ENCODE results near the gene STAT5B. TPM values are rescaled to one million over a fixed set of nuclear protein-coding genes. Genes with fewer than 3 reads are reported as not detected.

The STAT5B gene
- total and polyA plus RNA-seq, 2 of the 13 experiments (the other 11 are each of a cell fraction or from before 2014, with no cell fraction given) = 21.0 to 42.8 TPM

DNA sequence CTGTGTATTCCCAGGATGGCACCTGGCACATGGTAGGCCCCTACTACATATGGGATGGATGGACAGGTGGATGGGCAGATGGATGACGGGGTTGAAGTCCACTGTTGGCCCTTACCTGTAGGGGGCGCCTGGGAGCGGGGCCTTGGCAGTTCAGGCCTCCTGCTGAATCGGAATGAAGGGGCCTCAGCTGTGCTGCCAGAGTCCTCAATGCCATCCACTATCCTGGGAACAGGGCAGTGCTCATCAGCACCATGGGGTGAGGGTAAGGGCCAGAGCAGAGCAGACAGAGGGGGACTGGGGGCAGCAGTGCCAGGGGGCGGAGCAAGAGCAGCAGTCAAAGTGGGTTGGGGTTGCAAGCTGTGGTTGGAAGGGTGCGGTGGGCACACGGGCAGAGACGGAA, 113.1 kb downstream of the STAT5B start:
- Histone ChIP-seq H3K36me3 (replicated peaks in 1 of 2; ENCODE audit: control insufficient read depth in 1 of 2, insufficient read depth in 2 of 2, low read length in 2 of 2) (no peaks in the 10 kb centered on the region), H3K27me3 (ENCODE audit: control insufficient read depth in 1 of 2, insufficient read depth in 2 of 2, low read length in 2 of 2) (peaks cover 2 to 5% of the 10 kb centered on the region in 2 experiments; a peak in 2 of 5 replicates), H3K27ac (ENCODE audit: extremely low read length, insufficient read depth, low read length) (no peak overlapping the region), H3K9ac (ENCODE audit: insufficient read depth, low read depth, low read length) (no peak overlapping the region), H2AFZ (ENCODE audit: low read length) (no peak overlapping the region), H3K79me2 (ENCODE audit: insufficient read depth, low read length) (no peaks in the 10 kb centered on the region), H3K4me3 (replicated peaks in 1 of 3; ENCODE audit: insufficient read depth in 1 of 3, low read depth in 2 of 3, low read length in 3 of 3) (peak overlapping the region in 1 of 3 experiments; percentile 41; a peak in 1 of 6 replicates), H3K4me2 (ENCODE audit: low read depth, low read length) (peak overlapping the region; percentile 41), H3K9me3 (ENCODE audit: low read length) (no peaks in the 10 kb centered on the region), H4K20me1 (ENCODE audit: insufficient read depth, low read length) (no peaks in the 10 kb centered on the region), H3K4me1 (ENCODE audit: insufficient read depth, low read length) (peaks cover 54% of the 10 kb centered on the region)
- no TSS peak for BruUV-seq (replicated peaks)
- ATAC-seq = peak; percentile 44
- POLR2A ChIA-PET = interaction anchor here (2.2 kb wide), 1 partner anchor 9 kb away, joined by 8 read pairs; no protein-coding TSS in a partner anchor
- peak; percentile 49 for DNase-seq (ENCODE audit: low spot score)
- CTCF ChIA-PET (ENCODE audit: low intra/inter-chr PET ratio, low total read pairs) = no interaction called here
- in situ Hi-C loops (cut with HindIII; ENCODE audit: extremely low pct_ligation_motif_present, low pct_unique_long_range_greater_than_20kb) (no loop called here), intact Hi-C loops (cut with micrococcal nuclease; ENCODE audit: unreplicated experiment) (no loop called here)
- no peak for FAIRE-seq
- 30% methylated on average over 8 of the region's 8 CpGs for WGBS (ENCODE audit: low lambda C conversion rate)
- TF ChIP-seq ERF (CRISPR knock-in tag; IDR thresholded peaks at IDR 0.05) (no peak), XRCC5 (optimal IDR thresholded peaks at IDR 0.05; ENCODE audit: low read length) (peak; percentile 69), YY1 (IDR thresholded peaks at IDR 0.05; ENCODE audit: insufficient read depth, insufficient replicate concordance, low read depth, low read length) (no peak), NONO (IDR thresholded peaks at IDR 0.05) (no peak), NONO (CRISPR knock-in tag; conservative IDR thresholded peaks at IDR 0.05) (peak; percentile 45; the same call in 1 of the 2 replicates)
- TF ChIP-seq, protein P1, sequence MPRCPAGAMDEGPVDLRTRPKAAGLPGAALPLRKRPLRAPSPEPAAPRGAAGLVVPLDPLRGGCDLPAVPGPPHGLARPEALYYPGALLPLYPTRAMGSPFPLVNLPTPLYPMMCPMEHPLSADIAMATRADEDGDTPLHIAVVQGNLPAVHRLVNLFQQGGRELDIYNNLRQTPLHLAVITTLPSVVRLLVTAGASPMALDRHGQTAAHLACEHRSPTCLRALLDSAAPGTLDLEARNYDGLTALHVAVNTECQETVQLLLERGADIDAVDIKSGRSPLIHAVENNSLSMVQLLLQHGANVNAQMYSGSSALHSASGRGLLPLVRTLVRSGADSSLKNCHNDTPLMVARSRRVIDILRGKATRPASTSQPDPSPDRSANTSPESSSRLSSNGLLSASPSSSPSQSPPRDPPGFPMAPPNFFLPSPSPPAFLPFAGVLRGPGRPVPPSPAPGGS (CRISPR knock-in tag; IDR thresholded peaks at IDR 0.05) = 0 out of 2 replicates have a peak, but pooled peaks have one; percentile 32
- TF ChIP-seq, protein P2, sequence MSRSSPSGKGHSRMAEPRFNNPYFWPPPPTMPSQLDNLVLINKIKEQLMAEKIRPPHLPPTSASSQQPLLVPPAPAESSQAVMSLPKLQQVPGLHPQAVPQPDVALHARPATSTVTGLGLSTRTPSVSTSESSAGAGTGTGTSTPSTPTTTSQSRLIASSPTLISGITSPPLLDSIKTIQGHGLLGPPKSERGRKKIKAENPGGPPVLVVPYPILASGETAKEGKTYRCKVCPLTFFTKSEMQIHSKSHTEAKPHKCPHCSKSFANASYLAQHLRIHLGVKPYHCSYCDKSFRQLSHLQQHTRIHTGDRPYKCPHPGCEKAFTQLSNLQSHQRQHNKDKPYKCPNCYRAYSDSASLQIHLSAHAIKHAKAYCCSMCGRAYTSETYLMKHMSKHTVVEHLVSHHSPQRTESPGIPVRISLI (CRISPR knock-in tag; IDR thresholded peaks at IDR 0.05; ENCODE audit: borderline replicate concordance) = 0 out of 2 replicates have a peak, but pooled peaks have one; percentile 24
- TF ChIP-seq, protein P3, sequence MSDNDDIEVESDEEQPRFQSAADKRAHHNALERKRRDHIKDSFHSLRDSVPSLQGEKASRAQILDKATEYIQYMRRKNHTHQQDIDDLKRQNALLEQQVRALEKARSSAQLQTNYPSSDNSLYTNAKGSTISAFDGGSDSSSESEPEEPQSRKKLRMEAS (IDR thresholded peaks at IDR 0.05) = peak; percentile 26; the same call in 1 of the 2 replicates
- TF ChIP-seq, protein P4, sequence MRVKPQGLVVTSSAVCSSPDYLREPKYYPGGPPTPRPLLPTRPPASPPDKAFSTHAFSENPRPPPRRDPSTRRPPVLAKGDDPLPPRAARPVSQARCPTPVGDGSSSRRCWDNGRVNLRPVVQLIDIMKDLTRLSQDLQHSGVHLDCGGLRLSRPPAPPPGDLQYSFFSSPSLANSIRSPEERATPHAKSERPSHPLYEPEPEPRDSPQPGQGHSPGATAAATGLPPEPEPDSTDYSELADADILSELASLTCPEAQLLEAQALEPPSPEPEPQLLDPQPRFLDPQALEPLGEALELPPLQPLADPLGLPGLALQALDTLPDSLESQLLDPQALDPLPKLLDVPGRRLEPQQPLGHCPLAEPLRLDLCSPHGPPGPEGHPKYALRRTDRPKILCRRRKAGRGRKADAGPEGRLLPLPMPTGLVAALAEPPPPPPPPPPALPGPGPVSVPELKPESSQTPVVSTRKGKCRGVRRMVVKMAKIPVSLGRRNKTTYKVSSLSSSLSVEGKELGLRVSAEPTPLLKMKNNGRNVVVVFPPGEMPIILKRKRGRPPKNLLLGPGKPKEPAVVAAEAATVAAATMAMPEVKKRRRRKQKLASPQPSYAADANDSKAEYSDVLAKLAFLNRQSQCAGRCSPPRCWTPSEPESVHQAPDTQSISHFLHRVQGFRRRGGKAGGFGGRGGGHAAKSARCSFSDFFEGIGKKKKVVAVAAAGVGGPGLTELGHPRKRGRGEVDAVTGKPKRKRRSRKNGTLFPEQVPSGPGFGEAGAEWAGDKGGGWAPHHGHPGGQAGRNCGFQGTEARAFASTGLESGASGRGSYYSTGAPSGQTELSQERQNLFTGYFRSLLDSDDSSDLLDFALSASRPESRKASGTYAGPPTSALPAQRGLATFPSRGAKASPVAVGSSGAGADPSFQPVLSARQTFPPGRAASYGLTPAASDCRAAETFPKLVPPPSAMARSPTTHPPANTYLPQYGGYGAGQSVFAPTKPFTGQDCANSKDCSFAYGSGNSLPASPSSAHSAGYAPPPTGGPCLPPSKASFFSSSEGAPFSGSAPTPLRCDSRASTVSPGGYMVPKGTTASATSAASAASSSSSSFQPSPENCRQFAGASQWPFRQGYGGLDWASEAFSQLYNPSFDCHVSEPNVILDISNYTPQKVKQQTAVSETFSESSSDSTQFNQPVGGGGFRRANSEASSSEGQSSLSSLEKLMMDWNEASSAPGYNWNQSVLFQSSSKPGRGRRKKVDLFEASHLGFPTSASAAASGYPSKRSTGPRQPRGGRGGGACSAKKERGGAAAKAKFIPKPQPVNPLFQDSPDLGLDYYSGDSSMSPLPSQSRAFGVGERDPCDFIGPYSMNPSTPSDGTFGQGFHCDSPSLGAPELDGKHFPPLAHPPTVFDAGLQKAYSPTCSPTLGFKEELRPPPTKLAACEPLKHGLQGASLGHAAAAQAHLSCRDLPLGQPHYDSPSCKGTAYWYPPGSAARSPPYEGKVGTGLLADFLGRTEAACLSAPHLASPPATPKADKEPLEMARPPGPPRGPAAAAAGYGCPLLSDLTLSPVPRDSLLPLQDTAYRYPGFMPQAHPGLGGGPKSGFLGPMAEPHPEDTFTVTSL (CRISPR knock-in tag; IDR thresholded peaks at IDR 0.05; ENCODE audit: borderline replicate concordance) = no peak
- TF ChIP-seq, protein P5, sequence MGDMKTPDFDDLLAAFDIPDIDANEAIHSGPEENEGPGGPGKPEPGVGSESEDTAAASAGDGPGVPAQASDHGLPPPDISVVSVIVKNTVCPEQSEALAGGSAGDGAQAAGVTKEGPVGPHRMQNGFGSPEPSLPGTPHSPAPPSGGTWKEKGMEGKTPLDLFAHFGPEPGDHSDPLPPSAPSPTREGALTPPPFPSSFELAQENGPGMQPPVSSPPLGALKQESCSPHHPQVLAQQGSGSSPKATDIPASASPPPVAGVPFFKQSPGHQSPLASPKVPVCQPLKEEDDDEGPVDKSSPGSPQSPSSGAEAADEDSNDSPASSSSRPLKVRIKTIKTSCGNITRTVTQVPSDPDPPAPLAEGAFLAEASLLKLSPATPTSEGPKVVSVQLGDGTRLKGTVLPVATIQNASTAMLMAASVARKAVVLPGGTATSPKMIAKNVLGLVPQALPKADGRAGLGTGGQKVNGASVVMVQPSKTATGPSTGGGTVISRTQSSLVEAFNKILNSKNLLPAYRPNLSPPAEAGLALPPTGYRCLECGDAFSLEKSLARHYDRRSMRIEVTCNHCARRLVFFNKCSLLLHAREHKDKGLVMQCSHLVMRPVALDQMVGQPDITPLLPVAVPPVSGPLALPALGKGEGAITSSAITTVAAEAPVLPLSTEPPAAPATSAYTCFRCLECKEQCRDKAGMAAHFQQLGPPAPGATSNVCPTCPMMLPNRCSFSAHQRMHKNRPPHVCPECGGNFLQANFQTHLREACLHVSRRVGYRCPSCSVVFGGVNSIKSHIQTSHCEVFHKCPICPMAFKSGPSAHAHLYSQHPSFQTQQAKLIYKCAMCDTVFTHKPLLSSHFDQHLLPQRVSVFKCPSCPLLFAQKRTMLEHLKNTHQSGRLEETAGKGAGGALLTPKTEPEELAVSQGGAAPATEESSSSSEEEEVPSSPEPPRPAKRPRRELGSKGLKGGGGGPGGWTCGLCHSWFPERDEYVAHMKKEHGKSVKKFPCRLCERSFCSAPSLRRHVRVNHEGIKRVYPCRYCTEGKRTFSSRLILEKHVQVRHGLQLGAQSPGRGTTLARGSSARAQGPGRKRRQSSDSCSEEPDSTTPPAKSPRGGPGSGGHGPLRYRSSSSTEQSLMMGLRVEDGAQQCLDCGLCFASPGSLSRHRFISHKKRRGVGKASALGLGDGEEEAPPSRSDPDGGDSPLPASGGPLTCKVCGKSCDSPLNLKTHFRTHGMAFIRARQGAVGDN (CRISPR knock-in tag; IDR thresholded peaks at IDR 0.05) = no peak
